ENCODE data around the gene LRRC70. TPM values are rescaled to one million over a fixed set of nuclear protein-coding genes. Genes with fewer than 3 reads are reported as not detected.
"Not testable (repeated sequence)": the region's sequence is repeated elsewhere in the genome, so short reads cannot be mapped to it uniquely, and the experiment has no call there.

LRRC70 gene
- total and polyA plus RNA-seq, 4 donors = 2.5 to 13.1 (median 9.6) TPM; not detected in 1

DNA sequence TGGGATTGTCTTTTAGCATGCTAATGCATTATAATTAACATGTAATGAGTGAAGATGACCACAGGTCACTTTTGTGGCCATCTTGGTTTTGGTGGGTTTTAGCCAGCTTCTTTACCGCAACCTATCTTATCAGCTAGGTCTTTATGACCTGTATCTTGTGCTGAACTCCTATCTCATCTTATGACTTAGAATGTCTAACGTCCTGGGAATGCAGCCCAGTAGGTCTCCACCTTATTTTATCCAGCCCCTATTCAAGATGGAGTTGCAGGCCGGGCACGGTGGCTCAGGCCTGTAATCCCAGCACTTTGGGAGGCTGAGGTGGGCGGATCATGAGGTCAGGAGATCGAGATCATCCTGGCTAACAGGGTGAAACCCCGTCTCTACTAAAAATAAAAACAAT is 45.8 kb downstream of the LRRC70 start:
- H3K4me3 ChIP-seq (ENCODE audit: low read length in 2 of 2); H3K27ac ChIP-seq (ENCODE audit: low read depth in 1 of 2, low read length in 2 of 2); H3K27me3 ChIP-seq (ENCODE audit: control insufficient read depth in 1 of 2, insufficient read depth in 2 of 2, low read length in 1 of 2); intact Hi-C loops (cut with DNase I); DNase-seq; H3K36me3 ChIP-seq (ENCODE audit: control insufficient read depth in 1 of 2, insufficient read depth in 2 of 2, low read length in 1 of 2); H3K9me3 ChIP-seq (ENCODE audit: control insufficient read depth, low read length); ATAC-seq (ENCODE audit: low FRiP score); H3K4me1 ChIP-seq (ENCODE audit: control insufficient read depth in 1 of 2, insufficient read depth in 2 of 2, low read length in 2 of 2): not testable (repeated sequence)
- WGBS, 2 donors = 93 to 95% methylated on average over 7 of the region's 7 CpGs

DNA sequence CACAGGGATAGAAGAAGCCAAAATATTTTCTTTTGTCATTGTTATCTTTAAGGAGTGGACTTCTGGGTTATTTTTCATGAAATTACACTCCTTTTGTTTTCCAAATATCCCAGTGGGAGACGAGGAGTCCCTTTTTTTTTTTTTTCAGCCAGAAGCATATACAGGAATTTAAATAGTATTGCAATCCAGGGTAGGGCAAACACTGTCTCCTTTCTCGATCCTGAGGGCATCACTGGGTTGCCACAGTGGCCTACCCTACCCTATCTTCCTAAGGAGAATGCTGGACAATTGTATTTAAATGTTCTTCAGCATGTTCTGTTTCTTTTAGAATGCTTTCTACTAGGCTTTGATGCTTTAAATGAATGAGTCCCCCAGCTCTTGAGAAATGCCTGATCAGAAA is 47.9 kb downstream of the LRRC70 start:
- ATAC-seq (ENCODE audit: low FRiP score) = no peak

DNA sequence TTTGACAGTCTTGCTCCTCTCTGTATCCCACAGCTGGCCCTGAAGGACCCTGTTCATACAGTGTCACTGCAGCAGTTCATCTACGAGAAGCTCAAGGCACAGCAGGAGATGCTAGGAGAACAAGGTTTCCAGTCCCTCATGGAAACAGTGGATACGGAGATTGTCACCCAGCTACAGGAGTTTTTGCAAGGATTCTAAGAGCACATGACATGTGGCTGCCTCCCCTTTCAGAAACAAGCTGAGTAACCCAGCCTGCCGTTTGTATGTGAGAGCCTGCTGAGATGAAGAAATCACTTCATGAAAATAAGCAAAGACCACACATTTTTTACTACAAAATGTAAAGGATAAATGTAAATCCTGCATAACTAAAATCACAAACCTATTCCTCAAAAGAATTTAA is 48.5 kb downstream of the LRRC70 start:
- Histone ChIP-seq H3K4me1 (ENCODE audit: control insufficient read depth in 1 of 2, insufficient read depth in 2 of 2, low read length in 2 of 2) (peaks cover 0 to 2% of the 10 kb centered on the region in 2 donors), H3K9me3 (ENCODE audit: control insufficient read depth, low read length) (no peaks in the 10 kb centered on the region), H3K27me3 (ENCODE audit: control insufficient read depth in 1 of 2, insufficient read depth in 2 of 2, low read length in 1 of 2) (no peaks in the 10 kb centered on the region), H3K36me3 (ENCODE audit: control insufficient read depth in 1 of 2, insufficient read depth in 2 of 2, low read length in 1 of 2) (peaks cover 0 to 2% of the 10 kb centered on the region in 2 donors), H3K4me3 (ENCODE audit: low read length in 2 of 2) (no peak overlapping the region), H3K27ac (ENCODE audit: low read depth in 1 of 2, low read length in 2 of 2) (no peak overlapping the region)
- DNase-seq (no peak), ATAC-seq (ENCODE audit: low FRiP score) (no peak)
- intact Hi-C loops (cut with DNase I) = no loop called here
- WGBS, 2 donors = 69 to 75% methylated on average over 3 of the region's 3 CpGs

More for the DNA sequence above, 47.9 kb downstream of the LRRC70 start:
- H3K9me3 ChIP-seq (ENCODE audit: control insufficient read depth, low read length) = no peaks in the 10 kb centered on the region
- H3K27ac ChIP-seq (ENCODE audit: low read depth in 1 of 2, low read length in 2 of 2) = no peak overlapping the region
- intact Hi-C loops (cut with DNase I) = no loop called here
- H3K27me3 ChIP-seq (ENCODE audit: control insufficient read depth in 1 of 2, insufficient read depth in 2 of 2, low read length in 1 of 2) = no peaks in the 10 kb centered on the region
- WGBS, 2 donors = 68 to 75% methylated on average over 2 of the region's 2 CpGs
- no peak for DNase-seq
- H3K4me1 ChIP-seq (ENCODE audit: control insufficient read depth in 1 of 2, insufficient read depth in 2 of 2, low read length in 2 of 2) = no peaks in the 10 kb centered on the region
- peaks cover 0 to 2% of the 10 kb centered on the region in 2 donors for H3K36me3 ChIP-seq (ENCODE audit: control insufficient read depth in 1 of 2, insufficient read depth in 2 of 2, low read length in 1 of 2)
- H3K4me3 ChIP-seq (ENCODE audit: low read length in 2 of 2) = no peak overlapping the region

DNA sequence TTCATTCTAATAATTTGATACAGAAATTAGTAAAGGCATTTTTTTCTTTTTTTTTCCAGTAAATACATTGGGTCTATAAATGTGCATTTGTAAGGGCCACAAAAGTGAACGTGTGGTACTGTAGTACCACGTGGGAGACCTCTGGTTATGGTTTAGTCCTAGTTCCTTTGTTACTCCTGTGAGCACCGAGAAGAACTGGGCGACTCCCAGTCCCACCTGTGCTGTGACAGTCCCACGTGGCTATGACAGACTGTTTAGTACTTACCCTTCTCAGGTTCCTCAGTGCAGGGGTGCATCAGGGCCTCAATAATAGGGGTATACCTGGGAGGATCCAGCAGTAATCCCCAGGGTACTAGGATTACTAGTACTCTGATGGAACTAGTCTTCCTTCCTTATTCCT is 49.3 kb downstream of the LRRC70 start:
- WGBS, 2 donors = 88 to 90% methylated on average over 5 of the region's 5 CpGs

More for the DNA sequence above, 49.3 kb downstream of the LRRC70 start:
- DNase-seq (no peak), ATAC-seq (ENCODE audit: low FRiP score) (no peak)
- Histone ChIP-seq H3K4me3 (ENCODE audit: low read length in 2 of 2) (no peak overlapping the region), H3K9me3 (ENCODE audit: control insufficient read depth, low read length) (no peaks in the 10 kb centered on the region), H3K27me3 (ENCODE audit: control insufficient read depth in 1 of 2, insufficient read depth in 2 of 2, low read length in 1 of 2) (no peaks in the 10 kb centered on the region), H3K4me1 (ENCODE audit: control insufficient read depth in 1 of 2, insufficient read depth in 2 of 2, low read length in 2 of 2) (peaks cover 0 to 2% of the 10 kb centered on the region in 2 donors), H3K27ac (ENCODE audit: low read depth in 1 of 2, low read length in 2 of 2) (no peak overlapping the region), H3K36me3 (ENCODE audit: control insufficient read depth in 1 of 2, insufficient read depth in 2 of 2, low read length in 1 of 2) (peaks cover 0 to 2% of the 10 kb centered on the region in 2 donors)
- intact Hi-C loops (cut with DNase I) = no loop called here

Other genes with a start within 250 kb of the LRRC70 start
- 10 to 100 TPM; 23.1 to 25.5 TPM for gene DIMT1, start 174.9 kb upstream of the LRRC70 start, total RNA-seq
- gene DIMT1, start 174.9 kb upstream of the LRRC70 start, polyA plus RNA-seq = 10 to 100 TPM; 17.9 to 18.8 TPM
- gene IPO11, start 166.1 kb upstream of the LRRC70 start, total RNA-seq = 10 to 100 TPM; 26.4 to 41.2 TPM
- 1 to 10 TPM; 5.0 to 5.5 TPM for gene IPO11, start 166.1 kb upstream of the LRRC70 start, polyA plus RNA-seq